HepG2 (cell line): ENCODE measurements around the gene CACNA1D. TPM values are rescaled to one million over a fixed set of nuclear protein-coding genes. Genes with fewer than 3 reads are reported as not detected.
A peak's percentile ranks its signal among the peaks of the same experiment; 100 is the strongest.

Experiments
- ATAC-seq: fragments of 200-7000 bp; cut with Tn5 transposase; 3 replicates; pipeline ENCODE4 v1.9.1; 2020; ENCODE audit warnings: mild to moderate bottlenecking, moderate library complexity
- BruUV-seq: library from RNA; stranded (reverse); fragments of 400-500 nt; replicated peaks from 2 replicates; lab custom pipeline; 2021; lab: Mats Ljungman, UMichigan
- CTCF ChIA-PET: fragments of 300-600 bp; formaldehyde crosslinking; extraction: SDS; loops from one replicate; lab custom pipeline; 2021; ENCODE audit warnings: low total read pairs, inconsistent platforms, low intra/inter-chr PET ratio; lab: Yijun Ruan, JAX
- POLR2A ChIA-PET: fragments of 350-600 bp; sonication (Branson Sonifier 250); formaldehyde crosslinking; loops from one replicate; lab custom pipeline; 2020; ENCODE audit warnings: antibody characterized with exemption, inconsistent platforms; lab: Yijun Ruan, JAX
- DNase-seq: peaks from one replicate; pipeline ENCODE4 v3.0.0-alpha.2; 2015; ENCODE audit warnings: low spot score
- FAIRE-seq: peaks from 3 replicates; lab custom pipeline; 2011; peaks lifted over from hg19 to GRCh38; lab: Jason Lieb, UNC
- H2AFZ ChIP-seq: one replicate; pipeline ENCODE4 v1.6.1; 2011; ENCODE audit warnings: low read length, inconsistent platforms
- H3K27ac ChIP-seq: fragments of 300-600 bp; 3 replicates; pipeline ENCODE4 v1.8.0; 2011; ENCODE audit warnings: mixed run types, mild to moderate bottlenecking, mixed read lengths, low read length, inconsistent platforms; ENCODE audit not compliant: insufficient read depth; ENCODE audit errors: extremely low read length
- H3K27me3 ChIP-seq, 2 experiments: fragments of 200-600 bp in 1 of 2; 2 replicates in 1 of 2; 3 replicates in 1 of 2; pipeline versions ENCODE4 v1.6.0 to v1.8.0; 2011; ENCODE audit warnings: low read length in 2 of 2, mild to moderate bottlenecking in 2 of 2, moderate library complexity in 2 of 2, inconsistent platforms in 1 of 2; ENCODE audit not compliant: insufficient read depth in 2 of 2, control insufficient read depth in 1 of 2
- H3K36me3 ChIP-seq, 2 experiments: fragments of 200-600 bp in 1 of 2; replicated peaks in 1 of 2; 2 replicates in 1 of 2; 3 replicates in 1 of 2; pipeline versions ENCODE4 v1.5.1 to v1.8.0; 2011; ENCODE audit warnings: low read length in 2 of 2, inconsistent platforms in 1 of 2; ENCODE audit not compliant: insufficient read depth in 2 of 2, control insufficient read depth in 1 of 2
- H3K4me1 ChIP-seq: 2 replicates; pipeline ENCODE4 v1.5.1; 2012; ENCODE audit warnings: low read length, inconsistent platforms; ENCODE audit not compliant: insufficient read depth
- H3K4me2 ChIP-seq: 2 replicates; pipeline ENCODE4 v1.6.0; 2011; ENCODE audit warnings: low read depth, low read length, inconsistent platforms
- H3K4me3 ChIP-seq, 3 experiments: fragments of 200-600 bp in 1 of 3; sonication (generic), shearing (Covaris generic) in 1 of 3; replicated peaks in 1 of 3; 2 replicates each; pipeline ENCODE4 v1.5.1; 2011 to 2016; ENCODE audit warnings: low read length in 3 of 3, inconsistent platforms in 2 of 3, low read depth in 2 of 3, mild to moderate bottlenecking in 2 of 3, control low read depth in 1 of 3, mixed read lengths in 1 of 3; ENCODE audit not compliant: insufficient read depth in 1 of 3
- H3K79me2 ChIP-seq: one replicate; pipeline ENCODE4 v1.6.1; 2011; ENCODE audit warnings: low read length, inconsistent platforms; ENCODE audit not compliant: insufficient read depth
- H3K9ac ChIP-seq: 2 replicates; pipeline ENCODE4 v1.6.0; 2011; ENCODE audit warnings: mild to moderate bottlenecking, low read depth, low read length, inconsistent platforms; ENCODE audit not compliant: insufficient read depth
- H3K9me3 ChIP-seq: 2 replicates; pipeline ENCODE4 v1.5.1; 2012; ENCODE audit warnings: mild to moderate bottlenecking, low read length
- H4K20me1 ChIP-seq: 2 replicates; pipeline ENCODE4 v1.6.0; 2011; ENCODE audit warnings: inconsistent platforms, mild to moderate bottlenecking, low read length, moderate library complexity; ENCODE audit not compliant: insufficient read depth
- AGO2 ChIP-seq: fragments of 200-400 bp; formaldehyde crosslinking; optimal IDR thresholded peaks from 2 replicates; pipeline ENCODE3; 2017; ENCODE audit warnings: mild to moderate bottlenecking, low read depth, low read length, moderate library complexity
- BATF2 ChIP-seq: sonication (generic); formaldehyde crosslinking; IDR thresholded peaks from 2 replicates; pipeline ENCODE4 v1.8.0; 2022; ENCODE audit warnings: mild to moderate bottlenecking, missing genetic modification reagents, moderate library complexity
- CHCHD3 ChIP-seq: sonication (generic); formaldehyde crosslinking; IDR thresholded peaks from 2 replicates; pipeline ENCODE4 v1.8.0; 2022; ENCODE audit warnings: mild to moderate bottlenecking, missing genetic modification reagents, moderate library complexity
- HDAC2 ChIP-seq: sonication (generic); formaldehyde crosslinking; IDR thresholded peaks from 2 replicates; pipeline ENCODE4 v1.4.0; 2020; ENCODE audit warnings: missing genetic modification reagents
- HDAC6 ChIP-seq: fragments of 200-600 bp; sonication (generic); IDR thresholded peaks from 2 replicates; pipeline ENCODE4 v1.7.0; 2017; ENCODE audit warnings: mild to moderate bottlenecking, antibody characterized with exemption, low read length, low read depth
- HOXA9 ChIP-seq: sonication (generic); formaldehyde crosslinking; IDR thresholded peaks from 2 replicates; pipeline ENCODE4 v1.8.1; 2022; ENCODE audit warnings: missing genetic modification reagents, mild to moderate bottlenecking, moderate library complexity, borderline replicate concordance
- NAIF1 ChIP-seq: sonication (generic); formaldehyde crosslinking; IDR thresholded peaks from 2 replicates; pipeline ENCODE4 v1.5.0; 2020; ENCODE audit warnings: mild to moderate bottlenecking, missing genetic modification reagents, borderline replicate concordance
- REL ChIP-seq: sonication (generic); formaldehyde crosslinking; conservative IDR thresholded peaks from 2 replicates; pipeline ENCODE4 v1.8.0; 2022; ENCODE audit warnings: mild to moderate bottlenecking, missing genetic modification reagents, moderate library complexity
- SIX1 ChIP-seq: sonication (generic); formaldehyde crosslinking; IDR thresholded peaks from 2 replicates; pipeline ENCODE4 v1.4.0; 2020; ENCODE audit warnings: missing genetic modification reagents, borderline replicate concordance
- U2AF1 ChIP-seq: fragments of 200-400 bp; formaldehyde crosslinking; optimal IDR thresholded peaks from 2 replicates; pipeline ENCODE3; 2017; ENCODE audit warnings: mild to moderate bottlenecking, low read depth, low read length
- ZBTB46 ChIP-seq: sonication (generic); formaldehyde crosslinking; IDR thresholded peaks from 2 replicates; pipeline ENCODE4 v1.4.0; 2020; ENCODE audit warnings: mild to moderate bottlenecking, missing genetic modification reagents, borderline replicate concordance
- ZNF225 ChIP-seq: sonication (generic); formaldehyde crosslinking; IDR thresholded peaks from 2 replicates; pipeline ENCODE4 v1.4.0; 2020; ENCODE audit warnings: mild to moderate bottlenecking, missing genetic modification reagents
- ZNF329 ChIP-seq: sonication (generic); formaldehyde crosslinking; IDR thresholded peaks from 2 replicates; pipeline ENCODE4 v1.9.0; 2021; ENCODE audit warnings: low read depth, mild to moderate bottlenecking, missing genetic modification reagents
- WGBS: methylation state at CpG from one replicate; pipeline ENCODE4 v1.1.6; 2017; ENCODE audit warnings: low lambda C conversion rate; 5-methylcytosine and 5-hydroxymethylcytosine counted together
- in situ Hi-C: cut with HindIII; loops from 2 replicates; pipeline ENCODE4 v1.10.0; 2017; ENCODE audit warnings: low pct_unique_long_range_greater_than_20kb; ENCODE audit not compliant: extremely low pct_ligation_motif_present
- intact Hi-C: fragments of 100-400 bp; cut with micrococcal nuclease; formaldehyde crosslinking; loops from one replicate; pipeline ENCODE4 v1.10.0; 2022; ENCODE audit not compliant: unreplicated experiment
- polyA plus RNA-seq, 8 experiments: library from polyadenylated mRNA; depleted of rRNA in 3 of 8; stranded (reverse) in 7 of 8; unstranded in 1 of 8; fragments of >200 nt; fragmentation: Illumina TruSeq in 4 of 8; extraction: Trizol in 4 of 8; gene quantifications; 2 replicates each; pipeline versions ENCODE4 v1.2.1 to v1.2.3, GENCODE V29; 2011 to 2016; ENCODE audit warnings: low read depth in 4 of 8, missing spikeins in 1 of 8, mixed read lengths in 1 of 8; ENCODE audit not compliant: insufficient read depth in 1 of 8
- total RNA-seq, 5 experiments: library from RNA; depleted of rRNA; stranded (reverse); fragments of >200 nt; fragmentation: Illumina TruSeq; extraction: Trizol; gene quantifications; 2 replicates each; pipeline ENCODE4 v1.2.3, GENCODE V29; 2016; ENCODE audit warnings: low read depth in 1 of 5
- TF ChIP-seq, protein P1 (sequence below): sonication (generic); formaldehyde crosslinking; IDR thresholded peaks from 2 replicates; pipeline ENCODE4 v1.5.0; 2020; ENCODE audit warnings: mild to moderate bottlenecking, missing genetic modification reagents, moderate library complexity
- TF ChIP-seq, protein P2 (sequence below): sonication (generic); formaldehyde crosslinking; IDR thresholded peaks from 2 replicates; pipeline ENCODE4 v1.5.0; 2020; ENCODE audit warnings: missing genetic modification reagents

The CACNA1D gene
- total and polyA plus RNA-seq, 2 of the 13 experiments (the other 11 are each of a cell fraction or from before 2014, with no cell fraction given), result 0.26 to 0.38 TPM

- TF ChIP-seq, protein P1, sequence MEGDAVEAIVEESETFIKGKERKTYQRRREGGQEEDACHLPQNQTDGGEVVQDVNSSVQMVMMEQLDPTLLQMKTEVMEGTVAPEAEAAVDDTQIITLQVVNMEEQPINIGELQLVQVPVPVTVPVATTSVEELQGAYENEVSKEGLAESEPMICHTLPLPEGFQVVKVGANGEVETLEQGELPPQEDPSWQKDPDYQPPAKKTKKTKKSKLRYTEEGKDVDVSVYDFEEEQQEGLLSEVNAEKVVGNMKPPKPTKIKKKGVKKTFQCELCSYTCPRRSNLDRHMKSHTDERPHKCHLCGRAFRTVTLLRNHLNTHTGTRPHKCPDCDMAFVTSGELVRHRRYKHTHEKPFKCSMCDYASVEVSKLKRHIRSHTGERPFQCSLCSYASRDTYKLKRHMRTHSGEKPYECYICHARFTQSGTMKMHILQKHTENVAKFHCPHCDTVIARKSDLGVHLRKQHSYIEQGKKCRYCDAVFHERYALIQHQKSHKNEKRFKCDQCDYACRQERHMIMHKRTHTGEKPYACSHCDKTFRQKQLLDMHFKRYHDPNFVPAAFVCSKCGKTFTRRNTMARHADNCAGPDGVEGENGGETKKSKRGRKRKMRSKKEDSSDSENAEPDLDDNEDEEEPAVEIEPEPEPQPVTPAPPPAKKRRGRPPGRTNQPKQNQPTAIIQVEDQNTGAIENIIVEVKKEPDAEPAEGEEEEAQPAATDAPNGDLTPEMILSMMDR (CRISPR knock-in tag), result peak; percentile 27; the same call in 1 of the 2 replicates
- TF ChIP-seq U2AF1 (peak; percentile 90), HDAC6 (no peak), NAIF1 (peak; percentile 17; the same call in 1 of the 2 replicates)
Observed at GRCh38 chr3:53845103-53845880, 350.9 kb downstream of the CACNA1D start (continued).

DNA sequence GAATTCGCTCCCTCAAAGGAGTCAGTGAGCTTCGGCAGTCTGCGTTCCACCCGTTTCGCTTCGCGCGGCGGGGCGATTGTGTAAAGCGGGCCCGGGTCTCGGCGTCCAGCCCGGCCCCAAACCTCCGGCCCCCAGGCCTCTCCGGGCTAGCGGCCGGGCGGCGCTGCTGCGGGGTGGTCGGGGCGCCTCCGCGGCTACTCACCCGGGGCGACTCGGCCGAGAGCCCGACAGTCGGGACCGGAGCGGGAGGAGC, 351.4 kb downstream of the CACNA1D start:
- Histone ChIP-seq H3K4me1 (peaks cover 60% of the 10 kb centered on the region), H3K27me3 (no peaks in the 10 kb centered on the region; a peak in 1 of 5 replicates), H3K79me2 (peaks cover 73% of the 10 kb centered on the region), H3K4me2 (peak overlapping the region; percentile 98), H3K9me3 (no peaks in the 10 kb centered on the region), H3K36me3 (peaks cover 4 to 12% of the 10 kb centered on the region in 2 experiments; a peak in 3 of 5 replicates), H3K27ac (peak overlapping the region; percentile 98), H3K9ac (peak overlapping the region; percentile 97), H2AFZ (no peak overlapping the region), H3K4me3 (peak overlapping the region; percentile 73 to 92 (median 77)), H4K20me1 (peaks cover 7% of the 10 kb centered on the region)
- no TSS peak for BruUV-seq
- DNase-seq (no peak), FAIRE-seq (no peak), ATAC-seq (no peak)
- no CpG with 5 or more reads among the region's 34 CpGs for WGBS
- in situ Hi-C loops (loop anchor here (5.0 kb wide), 1 partner anchor 36 kb away; the partner anchor contains the start of gene ACTR8), intact Hi-C loops (no loop called here)
- ChIA-PET POLR2A (interaction anchor here (1.1 to 6.5 kb wide), 13 partner anchors 9 to 372 kb away, joined by 3 to 156 read pairs (median 9); partner anchors contain the start of genes ACTR8 and SELENOK), CTCF (no interaction called here)
- TF ChIP-seq HDAC2 (CRISPR knock-in tag) (no peak), ZNF329 (CRISPR knock-in tag) (0 out of 2 replicates have a peak, but pooled peaks have one; percentile 4), REL (0 out of 2 replicates have a peak, but pooled peaks have one; percentile 26), AGO2 (peak; percentile 83), HOXA9 (CRISPR knock-in tag) (no peak), ZNF225 (CRISPR knock-in tag) (no peak), ZBTB46 (CRISPR knock-in tag) (no peak), CHCHD3 (CRISPR knock-in tag) (no peak), BATF2 (CRISPR knock-in tag) (0 out of 2 replicates have a peak, but pooled peaks have one; percentile 16), SIX1 (CRISPR knock-in tag) (0 out of 2 replicates have a peak, but pooled peaks have one; percentile 1)
- TF ChIP-seq, protein P2, sequence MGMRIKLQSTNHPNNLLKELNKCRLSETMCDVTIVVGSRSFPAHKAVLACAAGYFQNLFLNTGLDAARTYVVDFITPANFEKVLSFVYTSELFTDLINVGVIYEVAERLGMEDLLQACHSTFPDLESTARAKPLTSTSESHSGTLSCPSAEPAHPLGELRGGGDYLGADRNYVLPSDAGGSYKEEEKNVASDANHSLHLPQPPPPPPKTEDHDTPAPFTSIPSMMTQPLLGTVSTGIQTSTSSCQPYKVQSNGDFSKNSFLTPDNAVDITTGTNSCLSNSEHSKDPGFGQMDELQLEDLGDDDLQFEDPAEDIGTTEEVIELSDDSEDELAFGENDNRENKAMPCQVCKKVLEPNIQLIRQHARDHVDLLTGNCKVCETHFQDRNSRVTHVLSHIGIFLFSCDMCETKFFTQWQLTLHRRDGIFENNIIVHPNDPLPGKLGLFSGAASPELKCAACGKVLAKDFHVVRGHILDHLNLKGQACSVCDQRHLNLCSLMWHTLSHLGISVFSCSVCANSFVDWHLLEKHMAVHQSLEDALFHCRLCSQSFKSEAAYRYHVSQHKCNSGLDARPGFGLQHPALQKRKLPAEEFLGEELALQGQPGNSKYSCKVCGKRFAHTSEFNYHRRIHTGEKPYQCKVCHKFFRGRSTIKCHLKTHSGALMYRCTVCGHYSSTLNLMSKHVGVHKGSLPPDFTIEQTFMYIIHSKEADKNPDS (CRISPR knock-in tag), result 0 out of 2 replicates have a peak, but pooled peaks have one; percentile 21
